HL-60 (cell line): Measurements from ENCODE around the gene EDC3.

Experiments used
- DNase-seq, 2 experiments: peaks; one replicate each; pipeline ENCODE4 v3.0.0-alpha.2; 2010 to 2020; ENCODE audit warnings: low read depth in 1 of 2, low spot score in 1 of 2
- H3K27ac ChIP-seq: fragments of 250-450 bp; sonication (Bioruptor Pico); replicated peaks from 2 replicates; pipeline ENCODE4 v1.5.1; 2020; ENCODE audit warnings: mild to moderate bottlenecking, moderate library complexity
- H3K27me3 ChIP-seq: fragments of 250-450 bp; sonication (Bioruptor Pico); 2 replicates; pipeline ENCODE4 v1.5.1; 2021; ENCODE audit warnings: mild to moderate bottlenecking, moderate library complexity; ENCODE audit not compliant: insufficient read depth, poor library complexity, severe bottlenecking
- H3K4me3 ChIP-seq: replicated peaks from 2 replicates; pipeline ENCODE4 v1.5.1; 2011; ENCODE audit warnings: mild to moderate bottlenecking, control low read depth, low read length; ENCODE audit not compliant: insufficient read depth
- CTCF ChIP-seq: IDR thresholded peaks from one replicate; pipeline ENCODE4 v1.5.1; 2011; ENCODE audit warnings: low read length, control low read depth, inconsistent platforms; ENCODE audit not compliant: insufficient read depth
- GABPA ChIP-seq: IDR thresholded peaks from 2 replicates; pipeline ENCODE4 v1.6.1; 2012; ENCODE audit warnings: low read depth
- POLR2AphosphoS5 ChIP-seq: IDR thresholded peaks from 2 replicates; pipeline ENCODE4 v1.6.1; 2012; ENCODE audit warnings: low read depth
- REST ChIP-seq: IDR thresholded peaks from 2 replicates; pipeline ENCODE4 v1.6.1; 2012; ENCODE audit warnings: low read depth; ENCODE audit not compliant: insufficient replicate concordance
- SPI1 ChIP-seq: IDR thresholded peaks from 2 replicates; pipeline ENCODE4 v1.6.1; 2012; ENCODE audit warnings: low read depth, mild to moderate bottlenecking, borderline replicate concordance

The EDC3 gene

GRCh38 chr15:74635228-74635627 lies 60.6 kb downstream of the EDC3 start:
- Histone ChIP-seq H3K4me3 (no peak overlapping the region), H3K27ac (no peak overlapping the region), H3K27me3 (no peaks in the 10 kb centered on the region)
- TF ChIP-seq SPI1 (no peak), REST (no peak), POLR2AphosphoS5 (no peak), CTCF (peak; percentile 92), GABPA (no peak)
- peak in 1 of 2 experiments; percentile 76 for DNase-seq

- Histone ChIP-seq H3K27ac (no peak overlapping the region), H3K4me3 (no peak overlapping the region), H3K27me3 (no peaks in the 10 kb centered on the region)
- DNase-seq, result no peak
- TF ChIP-seq POLR2AphosphoS5, result no peak
- TF ChIP-seq GABPA, result no peak
- no peak for TF ChIP-seq CTCF
- no peak for TF ChIP-seq REST
- TF ChIP-seq SPI1, result no peak
Observed at GRCh38 chr15:74633781-74634180, 62.0 kb downstream of the EDC3 start.

GRCh38 chr15:74632601-74633000 lies 63.2 kb downstream of the EDC3 start:
- Histone ChIP-seq H3K27ac (no peak overlapping the region), H3K4me3 (no peak overlapping the region), H3K27me3 (no peaks in the 10 kb centered on the region)
- no peak for DNase-seq
- TF ChIP-seq SPI1 (no peak), REST (no peak), CTCF (no peak), POLR2AphosphoS5 (no peak), GABPA (no peak)
